GM23338 (cell line): Measurements from ENCODE around the gene FRK. TPM values are rescaled to one million over a fixed set of nuclear protein-coding genes. Genes with fewer than 3 reads are reported as not detected.

Experiments
- ATAC-seq: fragments of 200-7000 bp; cut with Tn5 transposase; 3 replicates; pipeline ENCODE4 v1.9.1; 2020
- DNase-seq: peaks from one replicate; pipeline ENCODE4 v3.0.0-alpha.2; 2015; ENCODE audit warnings: low spot score
- H2AFZ ChIP-seq: fragments of 200-600 bp; sonication (generic); 2 replicates; pipeline ENCODE4 v1.8.0; 2016; ENCODE audit warnings: antibody characterized with exemption, mild to moderate bottlenecking, moderate library complexity
- H3F3A ChIP-seq: fragments of 200-600 bp; sonication (generic); replicated peaks from 2 replicates; pipeline ENCODE4 v1.8.0; 2017; ENCODE audit warnings: antibody characterized with exemption, mixed run types, low read depth
- H3K27ac ChIP-seq: fragments of 200-600 bp; sonication (generic); 2 replicates; pipeline ENCODE4 v1.6.1; 2016; ENCODE audit warnings: low read depth
- H3K27me3 ChIP-seq: fragments of 200-600 bp; sonication (generic); 2 replicates; pipeline ENCODE4 v1.8.0; 2016; ENCODE audit warnings: mild to moderate bottlenecking, mixed run types, moderate library complexity; ENCODE audit not compliant: insufficient read depth
- H3K36me3 ChIP-seq: fragments of 200-600 bp; sonication (generic); 2 replicates; pipeline ENCODE4 v1.8.0; 2016; ENCODE audit warnings: mild to moderate bottlenecking; ENCODE audit not compliant: insufficient read depth
- H3K4me1 ChIP-seq: fragments of 200-600 bp; sonication (generic); 2 replicates; pipeline ENCODE4 v1.8.0; 2016; ENCODE audit warnings: mild to moderate bottlenecking, moderate library complexity; ENCODE audit not compliant: insufficient read depth
- H3K4me2 ChIP-seq: fragments of 200-600 bp; sonication (generic); 2 replicates; pipeline ENCODE4 v1.7.1; 2017; ENCODE audit warnings: mixed run types
- H3K4me3 ChIP-seq: fragments of 200-600 bp; sonication (generic); 2 replicates; pipeline ENCODE4 v1.6.1; 2016; ENCODE audit warnings: mixed run types
- H3K79me2 ChIP-seq: fragments of 200-600 bp; sonication (generic); replicated peaks from 2 replicates; pipeline ENCODE4 v1.8.0; 2017; ENCODE audit warnings: mild to moderate bottlenecking; ENCODE audit not compliant: insufficient read depth
- H3K9me2 ChIP-seq: fragments of 200-600 bp; sonication (generic); 2 replicates; pipeline ENCODE4 v1.8.0; 2017; ENCODE audit not compliant: insufficient read depth
- H4K20me1 ChIP-seq: fragments of 200-600 bp; sonication (generic); replicated peaks from 2 replicates; pipeline ENCODE4 v1.8.0; 2017; ENCODE audit warnings: mild to moderate bottlenecking; ENCODE audit not compliant: insufficient read depth
- H3K27ac Mint-ChIP-seq: 2 replicates; pipeline ENCODE4 v1.8.0; 2020; ENCODE audit warnings: inconsistent platforms, mild to moderate bottlenecking, moderate library complexity, mixed read lengths
- H3K27me3 Mint-ChIP-seq: 3 replicates; pipeline ENCODE4 v1.8.0; 2022; ENCODE audit warnings: low read depth, mild to moderate bottlenecking, moderate library complexity, mixed read lengths, inconsistent platforms; ENCODE audit not compliant: insufficient read depth, poor library complexity
- H3K36me3 Mint-ChIP-seq: 3 replicates; pipeline ENCODE4 v1.8.0; 2021; ENCODE audit warnings: low read depth, mild to moderate bottlenecking, inconsistent platforms, moderate library complexity, mixed read lengths
- H3K4me1 Mint-ChIP-seq: 3 replicates; pipeline ENCODE4 v1.8.0; 2020; ENCODE audit warnings: mild to moderate bottlenecking, inconsistent platforms, mixed read lengths
- H3K4me3 Mint-ChIP-seq: 3 replicates; pipeline ENCODE4 v1.8.0; 2021; ENCODE audit warnings: moderate library complexity, mild to moderate bottlenecking, inconsistent platforms, mixed read lengths
- H3K9me3 Mint-ChIP-seq: 3 replicates; pipeline ENCODE4 v1.8.0; 2020; ENCODE audit warnings: moderate library complexity, mild to moderate bottlenecking, inconsistent platforms, mixed read lengths
- CREB1 ChIP-seq: fragments of 250-450 bp; sonication (Bioruptor Pico); IDR thresholded peaks from 2 replicates; pipeline ENCODE4 v1.5.0; 2020; ENCODE audit warnings: low read depth, mild to moderate bottlenecking, moderate library complexity
- CTCF ChIP-seq, 2 experiments: fragments of 200-600 bp in 1 of 2; sonication (generic) in 1 of 2; conservative IDR thresholded peaks; 2 replicates each; pipeline versions ENCODE4 v1.5.1 to v1.6.1; 2016 to 2017; ENCODE audit warnings: antibody characterized with exemption in 2 of 2, low read depth in 2 of 2, mild to moderate bottlenecking in 2 of 2, moderate library complexity in 1 of 2
- ETS1 ChIP-seq: IDR thresholded peaks from 2 replicates; pipeline ENCODE4 v1.6.1; 2016; ENCODE audit warnings: antibody characterized with exemption
- EZH2 ChIP-seq: fragments of 200-600 bp; sonication (generic); IDR thresholded peaks from one replicate; pipeline ENCODE4 v1.8.0; 2017; ENCODE audit warnings: antibody characterized with exemption, mild to moderate bottlenecking, low read depth; ENCODE audit not compliant: unreplicated experiment
- EZH2phosphoT487 ChIP-seq: fragments of 200-600 bp; sonication (generic); IDR thresholded peaks from one replicate; pipeline ENCODE4 v1.8.1; 2018; ENCODE audit warnings: antibody characterized with exemption; ENCODE audit not compliant: unreplicated experiment
- JUNB ChIP-seq: IDR thresholded peaks from one replicate; pipeline ENCODE4 v1.6.1; 2016; ENCODE audit warnings: antibody characterized with exemption; ENCODE audit not compliant: unreplicated experiment
- NANOG ChIP-seq: IDR thresholded peaks from 2 replicates; pipeline ENCODE4 v1.6.1; 2016; ENCODE audit warnings: antibody characterized with exemption, borderline replicate concordance
- POLR2AphosphoS5 ChIP-seq: IDR thresholded peaks from 2 replicates; pipeline ENCODE4 v1.6.1; 2016; ENCODE audit warnings: antibody characterized with exemption, low read depth
- REST ChIP-seq: IDR thresholded peaks from one replicate; pipeline ENCODE4 v1.6.1; 2018; ENCODE audit warnings: antibody characterized with exemption; ENCODE audit not compliant: unreplicated experiment
- STAT1 ChIP-seq: IDR thresholded peaks from one replicate; pipeline ENCODE4 v1.6.1; 2016; ENCODE audit warnings: antibody characterized with exemption; ENCODE audit not compliant: unreplicated experiment
- ZNF462 ChIP-seq: fragments of 250-450 bp; sonication (Bioruptor Pico); IDR thresholded peaks from 2 replicates; pipeline ENCODE4 v1.5.0; 2020; ENCODE audit warnings: mild to moderate bottlenecking, moderate library complexity
- polyA plus RNA-seq: library from polyadenylated mRNA; unstranded; fragments of >200 nt; fragmentation: Nextera tagmentation; extraction: Ambion mirVana; gene quantifications from 2 replicates; pipeline ENCODE4 v1.2.1, GENCODE V29; 2016
- total RNA-seq: library from RNA; depleted of rRNA; stranded (reverse); fragments of >200 nt; shearing (Covaris generic); gene quantifications from 2 replicates; pipeline ENCODE4 v1.2.3, GENCODE V29; 2014

Gene FRK
- total and polyA plus RNA-seq, 2 experiments from 2014 or later = 0.06 to 0.24 TPM

GRCh38 chr6:115902436-115902835 is 158.3 kb downstream of the FRK start:
- H3K27ac ChIP-seq = no peak overlapping the region
- H4K20me1 ChIP-seq = no peaks in the 10 kb centered on the region
- TF ChIP-seq EZH2phosphoT487 (no peak), ZNF462 (no peak), POLR2AphosphoS5 (no peak), ETS1 (no peak), STAT1 (no peak), EZH2 (no peak), REST (no peak), CREB1 (CRISPR knock-in tag) (no peak), NANOG (no peak), JUNB (no peak), CTCF (conservative IDR thresholded peaks at IDR 0.05; ENCODE audit: low read depth in 2 of 2) (no peak)
- no peak overlapping the region for H3K4me2 ChIP-seq
- ATAC-seq (no peak), DNase-seq (no peak)
- no peaks in the 10 kb centered on the region for H3K9me2 ChIP-seq
- Mint-ChIP-seq H3K36me3 (no peaks in the 10 kb centered on the region), H3K4me3 (no peak overlapping the region), H3K4me1 (no peaks in the 10 kb centered on the region), H3K27ac (no peak overlapping the region), H3K9me3 (no peaks in the 10 kb centered on the region), H3K27me3 (peaks cover 4% of the 10 kb centered on the region)
- no peaks in the 10 kb centered on the region for H3F3A ChIP-seq
- no peaks in the 10 kb centered on the region for H3K36me3 ChIP-seq
- H3K4me1 ChIP-seq = no peaks in the 10 kb centered on the region
- H3K4me3 ChIP-seq = no peak overlapping the region
- H2AFZ ChIP-seq = no peak overlapping the region
- no peaks in the 10 kb centered on the region for H3K79me2 ChIP-seq
- no peaks in the 10 kb centered on the region for H3K27me3 ChIP-seq
